ENCODE measurements around the gene DYSF.

DNA sequence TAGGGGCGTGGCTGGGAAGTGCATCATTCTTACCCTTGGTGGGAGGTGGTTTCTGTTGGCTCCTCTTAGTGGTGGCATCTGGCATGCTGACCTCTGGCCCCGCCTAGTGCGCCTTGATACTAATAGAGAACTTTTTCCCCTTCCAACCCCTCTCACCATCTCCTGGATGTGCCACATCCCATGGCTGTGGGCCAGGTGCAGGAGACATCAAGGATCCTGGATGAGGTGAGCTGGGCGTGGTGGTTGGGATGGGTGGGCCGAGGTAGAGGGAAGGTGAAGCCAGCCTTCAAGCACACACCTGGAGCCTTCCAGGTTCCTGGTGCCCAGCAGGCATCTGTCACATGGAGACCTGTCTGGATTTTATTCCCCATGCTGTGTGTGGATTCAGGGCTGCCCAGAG lies 149.2 kb downstream of the DYSF start:
- no peak for TF ChIP-seq POLR2A (IDR thresholded peaks at IDR 0.05)
- TF ChIP-seq, protein P1, sequence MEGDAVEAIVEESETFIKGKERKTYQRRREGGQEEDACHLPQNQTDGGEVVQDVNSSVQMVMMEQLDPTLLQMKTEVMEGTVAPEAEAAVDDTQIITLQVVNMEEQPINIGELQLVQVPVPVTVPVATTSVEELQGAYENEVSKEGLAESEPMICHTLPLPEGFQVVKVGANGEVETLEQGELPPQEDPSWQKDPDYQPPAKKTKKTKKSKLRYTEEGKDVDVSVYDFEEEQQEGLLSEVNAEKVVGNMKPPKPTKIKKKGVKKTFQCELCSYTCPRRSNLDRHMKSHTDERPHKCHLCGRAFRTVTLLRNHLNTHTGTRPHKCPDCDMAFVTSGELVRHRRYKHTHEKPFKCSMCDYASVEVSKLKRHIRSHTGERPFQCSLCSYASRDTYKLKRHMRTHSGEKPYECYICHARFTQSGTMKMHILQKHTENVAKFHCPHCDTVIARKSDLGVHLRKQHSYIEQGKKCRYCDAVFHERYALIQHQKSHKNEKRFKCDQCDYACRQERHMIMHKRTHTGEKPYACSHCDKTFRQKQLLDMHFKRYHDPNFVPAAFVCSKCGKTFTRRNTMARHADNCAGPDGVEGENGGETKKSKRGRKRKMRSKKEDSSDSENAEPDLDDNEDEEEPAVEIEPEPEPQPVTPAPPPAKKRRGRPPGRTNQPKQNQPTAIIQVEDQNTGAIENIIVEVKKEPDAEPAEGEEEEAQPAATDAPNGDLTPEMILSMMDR (IDR thresholded peaks at IDR 0.05), result no peak
